Stimulated activated naive CD8-positive, alpha-beta T cell treated with anti-CD3 and anti-CD28 coated beads, Interleukin-15, Interleukin-2, amounts not matched to agents 100 ng/mL and 50 ng/mL, for 24 hours (primary cell): Measurements from ENCODE around the gene DAB1.
"Not testable (repeated sequence)": the region's sequence is repeated elsewhere in the genome, so short reads cannot be mapped to it uniquely, and the experiment has no call there.

Source experiments
- H3K27ac Mint-ChIP-seq: one replicate; pipeline ENCODE4 v1.8.0; 2021; ENCODE audit warnings: mild to moderate bottlenecking, mixed read lengths
- H3K27me3 Mint-ChIP-seq: one replicate; pipeline ENCODE4 v1.8.0; 2021; ENCODE audit warnings: mixed read lengths
- H3K36me3 Mint-ChIP-seq: one replicate; pipeline ENCODE4 v1.8.0; 2021; ENCODE audit warnings: low read depth, mixed read lengths
- H3K4me1 Mint-ChIP-seq: one replicate; pipeline ENCODE4 v1.8.0; 2021; ENCODE audit warnings: low read depth, mixed read lengths
- H3K4me3 Mint-ChIP-seq: one replicate; pipeline ENCODE4 v1.8.0; 2021; ENCODE audit warnings: mild to moderate bottlenecking, mixed read lengths
- H3K9me3 Mint-ChIP-seq: one replicate; pipeline ENCODE4 v1.8.0; 2021; ENCODE audit warnings: mixed read lengths

DAB1 gene

GRCh38 chr1:57234459-57234858 is 189.4 kb downstream of the DAB1 start:
- H3K27me3 Mint-ChIP-seq, result no peaks in the 10 kb centered on the region
- no peaks in the 10 kb centered on the region for H3K4me1 Mint-ChIP-seq
- peaks cover 3% of the 10 kb centered on the region for H3K9me3 Mint-ChIP-seq
- H3K36me3 Mint-ChIP-seq, result no peaks in the 10 kb centered on the region
- no peak overlapping the region for H3K27ac Mint-ChIP-seq
- H3K4me3 Mint-ChIP-seq, result no peak overlapping the region

GRCh38 chr1:57232500-57232899 is 191.4 kb downstream of the DAB1 start:
- Mint-ChIP-seq H3K4me3 (no peak overlapping the region), H3K9me3 (no peaks in the 10 kb centered on the region), H3K27ac (no peak overlapping the region), H3K4me1 (no peaks in the 10 kb centered on the region), H3K27me3 (no peaks in the 10 kb centered on the region), H3K36me3 (no peaks in the 10 kb centered on the region)

- Mint-ChIP-seq H3K27me3 (peaks cover 3% of the 10 kb centered on the region), H3K4me3 (no peak overlapping the region), H3K9me3 (no peaks in the 10 kb centered on the region), H3K27ac (no peak overlapping the region), H3K36me3 (no peaks in the 10 kb centered on the region), H3K4me1 (no peaks in the 10 kb centered on the region)
Measured at GRCh38 chr1:57229998-57230397, 193.9 kb downstream of the DAB1 start.

- H3K36me3 Mint-ChIP-seq, result no peaks in the 10 kb centered on the region
- no peak overlapping the region for H3K4me3 Mint-ChIP-seq
- H3K27ac Mint-ChIP-seq, result no peak overlapping the region
- H3K27me3 Mint-ChIP-seq, result peaks cover 3% of the 10 kb centered on the region
- H3K4me1 Mint-ChIP-seq, result no peaks in the 10 kb centered on the region
- H3K9me3 Mint-ChIP-seq, result no peaks in the 10 kb centered on the region
Measured at GRCh38 chr1:57229076-57229475, 194.8 kb downstream of the DAB1 start.

- H3K27ac Mint-ChIP-seq, result no peak overlapping the region
- H3K4me3 Mint-ChIP-seq, result no peak overlapping the region
- peaks cover 3% of the 10 kb centered on the region for H3K27me3 Mint-ChIP-seq
- H3K4me1 Mint-ChIP-seq, result no peaks in the 10 kb centered on the region
- H3K9me3 Mint-ChIP-seq, result no peaks in the 10 kb centered on the region
- no peaks in the 10 kb centered on the region for H3K36me3 Mint-ChIP-seq
Measured at GRCh38 chr1:57222801-57223200, 201.1 kb downstream of the DAB1 start.

- Mint-ChIP-seq H3K27ac (no peak overlapping the region), H3K36me3 (no peaks in the 10 kb centered on the region), H3K27me3 (peaks cover 3% of the 10 kb centered on the region), H3K4me1 (no peaks in the 10 kb centered on the region), H3K9me3 (no peaks in the 10 kb centered on the region), H3K4me3 (no peak overlapping the region)
Measured at GRCh38 chr1:57222307-57222706, 201.6 kb downstream of the DAB1 start.

- H3K27ac Mint-ChIP-seq, H3K9me3 Mint-ChIP-seq, H3K27me3 Mint-ChIP-seq, H3K4me3 Mint-ChIP-seq, H3K4me1 Mint-ChIP-seq, H3K36me3 Mint-ChIP-seq: not testable (repeated sequence)
Measured at GRCh38 chr1:57220905-57221304, 203.0 kb downstream of the DAB1 start.

- no peaks in the 10 kb centered on the region for H3K27me3 Mint-ChIP-seq
- no peaks in the 10 kb centered on the region for H3K9me3 Mint-ChIP-seq
- no peak overlapping the region for H3K4me3 Mint-ChIP-seq
- H3K36me3 Mint-ChIP-seq, result no peaks in the 10 kb centered on the region
- H3K4me1 Mint-ChIP-seq, result no peaks in the 10 kb centered on the region
- no peak overlapping the region for H3K27ac Mint-ChIP-seq
Measured at GRCh38 chr1:57218487-57219079, 205.3 kb downstream of the DAB1 start.

GRCh38 chr1:57217905-57218304 is 206.0 kb downstream of the DAB1 start:
- H3K27ac Mint-ChIP-seq, result no peak overlapping the region
- H3K9me3 Mint-ChIP-seq, result no peaks in the 10 kb centered on the region
- H3K4me3 Mint-ChIP-seq, result no peak overlapping the region
- no peaks in the 10 kb centered on the region for H3K4me1 Mint-ChIP-seq
- H3K27me3 Mint-ChIP-seq, result no peaks in the 10 kb centered on the region
- H3K36me3 Mint-ChIP-seq, result no peaks in the 10 kb centered on the region

GRCh38 chr1:57214951-57215575 is 208.8 kb downstream of the DAB1 start:
- no peak overlapping the region for H3K27ac Mint-ChIP-seq
- no peaks in the 10 kb centered on the region for H3K9me3 Mint-ChIP-seq
- no peak overlapping the region for H3K4me3 Mint-ChIP-seq
- H3K27me3 Mint-ChIP-seq, result no peaks in the 10 kb centered on the region
- no peaks in the 10 kb centered on the region for H3K36me3 Mint-ChIP-seq
- H3K4me1 Mint-ChIP-seq, result no peaks in the 10 kb centered on the region

GRCh38 chr1:57210881-57211280 is 213.0 kb downstream of the DAB1 start:
- no peak overlapping the region for H3K4me3 Mint-ChIP-seq
- H3K36me3 Mint-ChIP-seq, result no peaks in the 10 kb centered on the region
- no peaks in the 10 kb centered on the region for H3K27me3 Mint-ChIP-seq
- H3K27ac Mint-ChIP-seq, result no peak overlapping the region
- no peaks in the 10 kb centered on the region for H3K9me3 Mint-ChIP-seq
- H3K4me1 Mint-ChIP-seq, result no peaks in the 10 kb centered on the region

- H3K27ac Mint-ChIP-seq, result no peak overlapping the region
- H3K36me3 Mint-ChIP-seq, result no peaks in the 10 kb centered on the region
- no peaks in the 10 kb centered on the region for H3K4me1 Mint-ChIP-seq
- H3K4me3 Mint-ChIP-seq, result no peak overlapping the region
- no peaks in the 10 kb centered on the region for H3K27me3 Mint-ChIP-seq
- no peaks in the 10 kb centered on the region for H3K9me3 Mint-ChIP-seq
Measured at GRCh38 chr1:57209495-57209894, 214.4 kb downstream of the DAB1 start.

- Mint-ChIP-seq H3K4me1 (no peaks in the 10 kb centered on the region), H3K4me3 (no peak overlapping the region), H3K27ac (no peak overlapping the region), H3K36me3 (no peaks in the 10 kb centered on the region), H3K9me3 (no peaks in the 10 kb centered on the region), H3K27me3 (no peaks in the 10 kb centered on the region)
Measured at GRCh38 chr1:57208741-57209302, 215.0 kb downstream of the DAB1 start.

- Mint-ChIP-seq H3K36me3 (no peaks in the 10 kb centered on the region), H3K4me3 (no peak overlapping the region), H3K27me3 (no peaks in the 10 kb centered on the region), H3K27ac (no peak overlapping the region), H3K9me3 (no peaks in the 10 kb centered on the region), H3K4me1 (no peaks in the 10 kb centered on the region)
Measured at GRCh38 chr1:57206038-57206437, 217.8 kb downstream of the DAB1 start.

- Mint-ChIP-seq H3K27ac (no peak overlapping the region), H3K27me3 (no peaks in the 10 kb centered on the region), H3K9me3 (no peaks in the 10 kb centered on the region), H3K36me3 (no peaks in the 10 kb centered on the region), H3K4me1 (no peaks in the 10 kb centered on the region), H3K4me3 (no peak overlapping the region)
Measured at GRCh38 chr1:57204942-57205787, 218.7 kb downstream of the DAB1 start.
